NCI-H2107 treated with DMSO at 0.1 percent for 48 hours (cell line): ENCODE data around the gene KRTAP10-11.
"Not testable (repeated sequence)": the region's sequence is repeated elsewhere in the genome, so short reads cannot be mapped to it uniquely, and the experiment has no call there.

ENCODE experiments used
- DNase-seq: peaks from one replicate; lab custom pipeline; 2025; ENCODE audit not compliant: unreplicated experiment; lab: John Stamatoyannopoulos, UW

KRTAP10-11 gene, protein sequence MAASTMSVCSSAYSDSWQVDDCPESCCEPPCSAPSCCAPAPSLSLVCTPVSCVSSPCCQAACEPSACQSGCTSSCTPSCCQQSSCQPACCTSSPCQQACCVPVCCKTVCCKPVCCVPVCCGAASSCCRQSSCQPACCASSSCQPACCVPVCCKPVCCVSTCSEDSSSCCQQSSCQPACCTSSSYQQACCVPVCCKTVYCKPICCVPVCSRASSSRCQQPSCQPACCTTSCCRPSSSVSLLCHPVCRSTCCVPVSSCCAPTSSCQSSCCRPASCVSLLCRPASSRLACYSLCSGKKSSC

DNA sequence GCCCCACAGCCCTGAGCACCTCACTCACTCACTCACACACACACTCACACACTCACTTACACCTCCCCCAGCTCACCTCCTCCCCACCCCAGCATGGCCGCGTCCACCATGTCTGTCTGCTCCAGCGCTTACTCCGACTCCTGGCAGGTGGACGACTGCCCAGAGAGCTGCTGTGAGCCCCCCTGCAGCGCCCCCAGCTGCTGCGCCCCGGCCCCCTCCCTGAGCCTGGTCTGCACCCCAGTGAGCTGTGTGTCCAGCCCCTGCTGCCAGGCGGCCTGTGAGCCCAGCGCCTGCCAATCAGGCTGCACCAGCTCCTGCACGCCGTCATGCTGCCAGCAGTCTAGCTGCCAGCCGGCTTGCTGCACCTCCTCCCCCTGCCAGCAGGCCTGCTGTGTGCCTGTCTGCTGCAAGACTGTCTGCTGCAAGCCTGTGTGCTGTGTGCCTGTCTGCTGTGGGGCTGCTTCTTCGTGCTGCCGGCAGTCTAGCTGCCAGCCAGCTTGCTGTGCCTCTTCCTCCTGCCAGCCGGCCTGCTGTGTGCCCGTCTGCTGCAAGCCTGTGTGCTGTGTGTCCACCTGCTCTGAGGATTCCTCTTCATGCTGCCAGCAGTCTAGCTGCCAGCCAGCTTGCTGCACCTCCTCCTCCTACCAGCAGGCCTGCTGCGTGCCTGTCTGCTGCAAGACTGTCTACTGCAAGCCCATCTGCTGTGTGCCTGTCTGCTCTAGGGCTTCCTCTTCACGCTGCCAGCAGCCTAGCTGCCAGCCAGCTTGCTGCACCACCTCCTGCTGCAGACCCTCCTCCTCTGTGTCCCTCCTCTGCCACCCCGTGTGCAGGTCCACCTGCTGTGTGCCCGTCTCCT is at the start of gene KRTAP10-11:
Gene KRTAP10-11, plus strand, starts transcription at position 49 of the 856 bp plus-strand sequence. Its CDS starts 45 bp downstream, at position 94.
- not testable (repeated sequence) for DNase-seq

DNA sequence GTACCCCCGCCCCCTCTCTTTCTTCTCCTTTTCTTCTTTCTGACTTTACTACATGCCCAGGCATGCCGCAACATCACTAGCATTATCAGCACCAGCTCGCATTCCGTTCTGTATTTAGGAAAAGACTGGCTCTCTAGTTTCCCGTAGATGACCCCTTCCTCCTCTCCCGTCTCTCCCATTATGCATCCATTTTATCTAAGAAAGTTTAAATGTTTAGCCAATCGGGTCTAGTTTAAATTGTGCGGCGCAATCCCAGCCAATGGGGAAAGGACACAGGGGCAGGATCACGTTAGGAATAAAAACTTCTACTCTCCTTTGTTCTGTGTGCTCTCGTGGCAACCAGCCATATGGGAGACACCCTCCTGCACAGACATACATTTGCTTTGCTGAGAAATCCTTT is 48.2 kb upstream of the KRTAP10-11 start:
- no peak for DNase-seq

DNA sequence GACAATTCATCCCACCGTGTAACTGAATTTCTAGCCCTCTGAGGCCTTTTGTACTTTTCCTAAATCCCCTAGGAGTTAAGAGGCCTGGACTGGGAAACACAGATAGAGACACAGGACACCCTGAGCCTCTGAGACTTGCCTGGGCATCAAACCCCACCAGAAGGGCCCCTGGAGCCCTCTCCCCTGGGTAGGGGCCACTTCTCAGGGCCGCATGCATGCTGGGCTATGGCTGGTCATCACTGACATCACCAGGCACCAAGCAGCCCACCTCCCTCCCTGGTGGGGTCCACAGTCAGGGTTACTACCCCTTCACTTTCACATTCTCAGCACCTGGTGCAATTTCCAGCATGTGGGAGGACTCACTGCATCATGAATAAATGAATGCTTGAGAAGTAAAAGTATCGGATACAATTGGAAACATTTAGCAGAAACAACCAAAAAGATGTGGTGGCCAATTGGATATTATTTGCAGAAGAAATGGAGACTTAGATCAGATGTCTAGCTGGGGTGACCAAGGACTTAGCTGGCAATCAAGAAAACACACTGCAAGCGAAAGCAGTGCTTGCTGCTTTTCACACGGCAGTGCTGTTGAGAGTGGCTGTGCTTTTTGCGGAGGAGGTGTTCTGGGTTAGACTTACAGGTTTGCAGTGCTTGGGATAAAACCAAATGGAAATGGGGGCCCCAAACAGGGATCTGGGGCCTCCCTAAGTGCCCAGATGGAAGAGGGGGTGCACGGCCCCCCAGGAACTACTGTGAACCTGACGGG is 46.8 kb upstream of the KRTAP10-11 start:
- no peak for DNase-seq

DNA sequence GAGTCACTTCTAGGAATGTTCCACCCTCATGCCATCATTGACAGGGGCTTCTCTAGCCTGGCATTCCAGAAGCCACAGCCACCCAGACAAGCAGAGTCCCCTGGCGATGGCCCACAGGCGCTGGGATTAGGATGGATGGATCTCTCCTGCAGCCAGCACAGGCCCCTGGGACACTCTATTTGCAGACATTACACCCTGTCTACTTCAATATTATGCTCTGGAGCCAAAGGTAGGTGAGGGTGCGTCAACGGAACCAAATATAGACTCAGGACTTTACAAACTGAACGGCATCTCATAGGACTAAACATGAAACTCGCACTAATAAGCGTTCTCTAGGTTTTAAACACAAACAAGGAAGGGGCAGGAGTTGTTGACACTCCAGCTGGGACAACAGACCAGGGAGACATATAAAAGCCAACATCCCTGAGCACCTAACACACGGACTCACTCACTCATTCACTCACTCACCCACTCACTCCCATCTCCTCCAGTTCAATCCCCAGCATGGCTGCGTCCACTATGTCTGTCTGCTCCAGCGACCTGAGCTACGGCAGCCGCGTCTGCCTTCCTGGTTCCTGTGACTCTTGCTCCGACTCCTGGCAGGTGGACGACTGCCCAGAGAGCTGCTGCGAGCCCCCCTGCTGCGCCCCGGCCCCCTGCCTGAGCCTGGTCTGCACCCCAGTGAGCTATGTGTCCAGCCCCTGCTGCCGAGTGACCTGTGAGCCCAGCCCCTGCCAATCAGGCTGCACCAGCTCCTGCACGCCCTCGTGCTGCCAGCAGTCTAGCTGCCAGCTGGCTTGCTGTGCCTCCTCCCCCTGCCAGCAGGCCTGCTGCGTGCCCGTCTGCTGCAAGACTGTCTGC is 45.9 kb upstream of the KRTAP10-11 start, which contains the start of gene KRTAP10-7:
Gene KRTAP10-7, plus strand, starts transcription at position 480 of the 861 bp plus-strand sequence. Its CDS starts 25 bp downstream, at position 505.
- not testable (repeated sequence) for DNase-seq

DNA sequence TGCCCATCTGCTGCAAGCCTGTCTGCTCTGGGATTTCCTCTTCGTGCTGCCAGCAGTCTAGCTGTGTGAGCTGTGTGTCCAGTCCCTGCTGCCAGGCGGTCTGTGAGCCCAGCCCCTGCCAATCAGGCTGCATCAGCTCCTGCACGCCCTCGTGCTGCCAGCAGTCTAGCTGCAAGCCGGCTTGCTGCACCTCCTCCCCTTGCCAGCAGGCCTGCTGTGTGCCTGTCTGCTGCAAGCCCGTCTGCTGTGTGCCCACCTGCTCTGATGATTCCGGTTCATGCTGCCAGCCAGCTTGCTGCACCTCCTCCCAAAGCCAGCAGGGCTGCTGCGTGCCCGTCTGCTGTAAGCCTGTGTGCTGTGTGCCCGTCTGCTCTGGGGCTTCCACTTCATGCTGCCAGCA is 45.1 kb upstream of the KRTAP10-11 start:
- not testable (repeated sequence) for DNase-seq

DNA sequence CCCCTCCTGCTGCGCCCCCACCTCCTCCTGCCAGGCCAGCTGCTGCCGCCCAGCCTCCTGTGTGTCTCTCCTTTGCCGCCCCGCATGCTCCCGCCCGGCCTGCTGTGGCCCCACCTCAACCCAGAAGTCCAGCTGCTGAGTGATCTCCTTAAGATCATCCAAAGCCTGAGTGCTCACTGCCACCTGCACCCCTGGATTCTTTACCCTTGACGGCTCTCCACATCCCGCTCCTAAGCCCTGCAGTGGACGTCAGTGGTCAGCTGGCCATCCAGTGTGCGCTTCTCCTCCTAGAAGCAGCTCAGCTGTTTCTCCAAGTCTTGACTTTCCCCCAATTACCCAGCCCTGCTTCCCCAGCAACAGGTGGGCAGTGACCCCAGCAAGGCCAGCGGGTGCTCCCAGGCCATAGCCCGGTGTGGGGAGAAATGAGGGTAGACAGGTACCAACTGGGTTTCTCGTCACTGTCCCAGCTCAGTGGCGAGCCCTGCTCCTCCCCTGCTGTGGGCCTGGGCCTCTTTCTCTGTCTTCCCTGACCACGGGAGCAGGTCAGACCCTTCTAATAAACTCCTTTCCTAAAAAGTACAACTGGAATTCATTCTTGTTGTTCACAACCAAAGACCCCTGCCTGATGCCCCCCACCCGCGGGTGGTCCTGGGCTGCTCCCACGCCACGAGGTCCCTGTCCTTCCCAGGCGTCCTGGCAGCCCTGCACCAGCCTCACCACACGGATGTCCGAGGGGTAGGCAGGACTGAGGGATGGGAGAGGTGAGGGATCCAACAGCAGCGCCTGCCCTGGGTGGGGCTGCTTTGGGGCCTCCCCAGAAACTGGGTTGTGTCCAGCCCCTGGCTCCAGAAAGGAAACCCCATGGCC is 44.4 kb upstream of the KRTAP10-11 start:
- DNase-seq = no peak

DNA sequence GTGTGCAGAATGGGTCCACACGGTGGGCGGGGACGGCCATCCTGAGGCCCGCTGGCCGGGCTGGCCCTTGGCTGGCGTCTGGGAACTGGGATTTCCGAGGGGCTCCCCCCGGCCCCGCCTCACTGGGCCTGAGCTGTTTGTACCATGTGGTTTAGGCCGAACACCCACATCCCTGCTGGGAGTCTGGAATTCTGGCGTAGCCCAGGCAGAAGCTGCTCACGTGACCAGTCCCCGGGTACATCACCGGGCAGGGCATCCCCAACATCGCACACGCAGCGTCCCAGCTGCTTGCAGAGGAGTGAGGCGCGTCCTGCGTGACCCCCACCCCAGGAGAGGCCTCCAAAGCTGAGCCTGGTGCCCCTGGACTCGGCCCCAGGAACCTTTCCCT is 43.8 kb upstream of the KRTAP10-11 start:
- no peak for DNase-seq

DNA sequence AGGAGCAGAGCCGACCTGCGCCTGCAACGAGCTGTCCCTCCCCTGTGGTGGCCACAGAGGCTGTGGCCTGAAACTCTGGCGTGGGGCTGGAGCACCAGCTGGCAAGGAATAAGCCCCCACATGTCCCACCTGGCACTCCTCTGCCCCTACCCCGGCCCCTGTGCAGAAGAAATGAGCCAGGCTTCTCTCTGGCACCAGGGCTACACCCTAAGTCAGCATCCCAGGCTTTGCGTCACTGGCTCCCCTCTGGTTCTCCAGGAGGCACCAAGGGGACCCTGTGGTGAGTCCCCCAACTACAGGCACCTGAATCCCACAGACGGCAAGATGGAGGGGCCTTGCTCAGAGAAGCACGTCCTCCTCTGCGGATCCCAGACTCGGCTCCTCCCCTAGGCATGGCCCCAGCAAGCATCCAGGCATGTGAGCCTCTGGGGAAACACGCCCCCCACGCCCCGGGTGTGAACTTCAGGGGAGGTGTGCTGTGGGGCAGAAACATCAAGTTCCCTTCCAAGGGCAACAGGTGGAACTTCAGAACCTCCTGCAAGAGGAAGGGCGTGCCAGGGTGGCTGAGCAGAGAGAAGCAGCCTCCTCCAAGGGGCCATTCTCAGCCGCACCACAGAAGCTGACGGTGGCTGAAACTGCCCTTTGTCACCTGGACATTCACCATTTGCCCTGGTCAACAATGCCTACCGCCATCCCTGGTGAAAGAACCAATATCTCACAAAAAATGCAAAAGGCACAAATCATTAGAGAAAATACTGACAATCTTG is 42.9 kb upstream of the KRTAP10-11 start:
- no peak for DNase-seq

DNA sequence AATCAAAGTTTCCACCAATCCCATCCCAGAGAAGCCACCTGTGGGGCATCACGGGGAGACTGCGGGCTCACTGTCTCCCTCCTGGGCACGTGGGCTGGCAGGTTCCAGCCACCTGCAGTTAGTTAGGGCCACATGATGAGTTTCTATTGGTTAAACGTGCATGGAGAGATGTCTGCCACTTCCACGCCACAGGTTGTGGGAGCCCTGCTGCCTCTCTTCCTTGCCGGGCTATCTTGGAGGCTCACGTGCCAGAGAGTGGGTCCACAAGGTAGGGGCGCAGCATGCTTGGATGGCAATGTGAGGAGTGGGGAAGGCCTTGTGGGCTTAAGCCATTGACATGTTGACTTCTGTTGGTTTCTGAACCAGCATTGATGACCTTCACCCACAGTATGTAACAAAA is 42.3 kb upstream of the KRTAP10-11 start:
- DNase-seq = no peak

DNA sequence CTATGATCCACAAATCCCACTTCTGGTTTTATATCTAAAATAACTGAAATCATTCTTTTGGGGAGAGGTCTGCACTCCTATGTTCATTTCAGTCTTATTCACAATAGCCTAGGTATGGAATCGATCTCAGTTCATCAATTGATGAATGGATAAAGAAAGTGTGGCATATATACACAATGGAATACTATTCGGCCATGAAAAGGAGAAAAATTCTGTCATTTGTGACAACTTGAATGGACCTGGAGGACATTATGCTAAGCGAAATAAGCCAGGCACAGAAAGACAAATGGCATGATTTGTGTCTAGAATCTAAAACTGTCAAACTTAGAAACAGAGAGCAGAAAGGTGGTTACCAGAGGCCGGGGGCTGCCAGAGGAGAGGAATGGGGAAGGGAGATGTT is 39.7 kb upstream of the KRTAP10-11 start:
- no peak for DNase-seq

DNA sequence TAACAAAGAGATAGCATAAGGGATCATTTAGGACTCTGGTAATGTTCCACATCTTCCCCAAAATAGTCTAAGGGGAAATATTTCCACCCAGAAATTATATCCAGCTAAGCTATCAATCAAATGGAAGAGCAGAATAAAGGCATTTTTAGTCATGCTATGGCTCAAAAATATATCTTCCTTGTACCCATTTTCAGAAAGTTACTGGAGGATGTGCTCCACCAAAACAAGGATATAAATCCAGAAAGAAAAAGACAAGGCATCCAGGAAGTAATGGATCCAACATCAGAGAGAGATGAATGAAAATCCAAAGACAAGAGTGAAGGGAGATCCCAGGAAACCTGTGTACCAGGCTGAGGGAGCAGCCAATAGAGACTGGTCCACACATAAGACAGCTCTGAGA is 37.0 kb upstream of the KRTAP10-11 start:
- DNase-seq = no peak

DNA sequence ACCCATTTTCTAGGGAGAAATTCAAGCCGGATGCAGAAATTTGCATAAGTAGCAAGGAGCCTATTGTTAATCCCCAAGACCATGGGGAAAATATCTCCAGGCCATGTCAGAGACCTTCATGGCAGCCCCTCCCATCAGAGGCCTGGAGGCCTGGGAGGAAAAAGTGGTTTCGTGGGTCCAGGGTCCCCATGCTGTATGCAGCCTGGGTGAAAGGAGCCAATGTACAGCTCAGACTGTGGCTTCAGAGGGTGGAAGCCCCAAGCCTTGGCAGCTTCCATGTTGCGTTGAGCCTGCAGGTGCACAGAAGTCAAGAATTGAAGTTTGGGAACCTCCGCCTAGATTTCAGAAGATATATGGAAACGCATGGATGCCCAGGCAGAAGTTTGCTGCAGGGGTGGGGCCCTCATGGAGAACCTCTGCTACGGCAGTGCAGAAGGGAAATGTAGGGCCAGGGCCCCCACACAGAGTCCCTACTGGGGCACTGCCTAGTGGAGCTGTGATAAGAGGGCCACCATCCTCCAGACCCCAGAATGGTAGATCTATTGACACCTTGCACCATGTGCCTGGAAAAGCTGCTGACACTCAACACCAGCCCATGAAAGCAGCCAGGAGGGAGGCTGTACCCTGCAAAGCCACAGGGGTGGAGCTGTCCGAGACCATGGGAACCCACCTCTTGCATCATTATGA is 35.9 kb upstream of the KRTAP10-11 start:
- DNase-seq = not testable (repeated sequence)

DNA sequence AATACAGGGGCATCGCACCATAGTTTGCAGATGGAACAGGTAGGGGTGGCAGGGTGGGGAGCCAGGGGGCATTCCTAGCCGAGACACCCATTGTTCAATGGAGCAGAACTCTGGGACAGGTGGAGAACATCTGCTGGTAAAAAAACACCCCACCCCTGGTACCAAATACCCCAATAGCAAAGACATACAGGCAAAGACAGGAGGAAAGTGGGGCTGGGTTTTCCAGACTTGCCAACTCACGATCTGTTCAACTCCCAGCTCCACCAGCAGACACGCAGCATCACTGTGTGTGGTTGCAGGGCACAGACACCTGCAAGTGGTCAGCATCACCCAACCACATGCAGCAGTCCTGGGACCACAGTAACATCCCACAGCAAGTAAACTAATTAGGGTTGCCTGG is 34.7 kb upstream of the KRTAP10-11 start:
- no peak for DNase-seq

DNA sequence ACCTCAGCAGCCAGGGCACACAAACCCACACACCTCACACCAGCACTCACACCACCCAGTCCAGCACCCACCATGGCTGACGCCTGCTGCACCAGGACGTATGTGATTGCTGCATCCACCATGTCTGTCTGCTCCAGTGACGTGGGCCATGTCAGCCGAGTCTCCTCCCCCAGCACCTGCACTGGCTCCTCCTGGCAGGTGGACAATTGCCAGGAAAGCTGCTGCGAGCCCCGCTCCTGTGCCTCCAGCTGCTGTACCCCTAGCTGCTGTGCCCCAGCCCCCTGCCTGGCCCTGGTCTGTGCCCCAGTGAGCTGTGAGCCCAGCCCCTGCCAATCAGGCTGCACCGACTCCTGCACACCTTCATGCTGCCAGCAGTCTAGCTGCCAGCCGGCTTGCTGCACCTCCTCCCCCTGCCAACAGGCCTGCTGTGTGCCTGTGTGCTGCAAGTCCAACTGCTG is 34.2 kb upstream of the KRTAP10-11 start, which contains the start of gene KRTAP10-8:
Gene KRTAP10-8, plus strand, starts transcription at position 51 of the 458 bp plus-strand sequence. Its CDS starts 22 bp downstream, at position 73.
- no peak for DNase-seq

DNA sequence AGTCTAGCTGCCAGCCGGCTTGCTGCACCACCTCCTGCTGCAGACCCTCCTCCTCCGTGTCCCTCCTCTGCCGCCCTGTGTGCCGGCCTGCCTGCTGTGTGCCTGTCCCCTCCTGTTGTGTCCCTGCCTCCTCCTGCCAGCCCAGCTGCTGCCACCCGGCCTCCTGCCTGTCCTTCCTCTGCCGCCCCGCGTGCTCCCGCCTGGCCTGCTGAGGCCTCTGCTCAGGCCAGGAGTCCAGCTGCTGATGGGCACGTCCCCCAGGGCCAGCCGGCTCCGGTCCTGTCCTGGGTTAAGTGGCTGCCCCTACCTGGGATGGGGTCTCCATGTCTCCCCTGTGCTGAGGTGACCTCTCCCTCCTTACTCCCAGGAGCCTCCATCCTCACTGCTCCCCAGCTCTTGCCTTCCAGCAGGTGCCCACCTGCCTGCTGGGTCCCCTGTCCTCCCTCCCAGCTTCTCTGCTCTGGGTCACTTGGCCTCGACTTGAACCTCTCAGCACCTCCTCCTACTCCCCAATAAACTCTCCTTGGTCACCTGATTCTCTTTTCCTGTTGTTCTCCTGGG is 33.5 kb upstream of the KRTAP10-11 start:
- DNase-seq = no peak

DNA sequence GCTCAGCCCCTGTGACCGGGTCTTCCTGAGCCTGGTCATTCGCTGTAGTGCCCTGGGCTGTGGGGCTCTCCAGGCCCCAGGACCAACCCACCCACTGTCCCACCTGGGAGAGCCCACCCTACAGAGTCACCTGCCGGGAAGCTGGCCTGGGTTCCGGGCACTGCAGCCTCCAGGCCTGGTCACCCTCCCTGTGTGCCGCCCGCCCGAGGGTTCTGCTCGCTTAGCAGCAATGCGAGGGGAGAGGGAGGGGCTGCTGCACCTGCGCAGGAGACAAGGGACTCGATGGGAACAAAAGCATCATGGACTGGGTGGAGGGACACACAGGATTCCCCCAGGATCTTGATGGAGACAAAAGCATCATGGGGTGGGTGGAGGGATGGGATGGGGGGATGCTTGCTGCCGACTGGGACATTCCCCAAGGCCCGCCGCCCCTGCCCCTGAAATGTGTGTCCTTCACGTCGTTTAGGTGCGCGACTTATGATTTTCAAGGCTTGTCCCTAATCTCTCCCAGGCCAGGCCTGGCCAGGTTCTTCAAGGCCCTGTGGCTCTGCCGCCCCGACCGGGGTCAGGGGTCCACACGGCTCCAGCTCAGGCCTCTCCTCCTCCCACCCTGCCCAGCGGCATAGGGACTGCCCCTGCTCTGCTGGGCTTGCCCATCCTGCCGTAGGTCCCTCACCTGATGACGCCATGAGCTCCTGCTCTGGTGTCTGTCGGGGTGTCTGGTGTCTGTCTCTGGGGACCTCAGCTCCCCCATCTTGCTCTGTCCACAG is 32.6 kb upstream of the KRTAP10-11 start:
- no peak for DNase-seq

DNA sequence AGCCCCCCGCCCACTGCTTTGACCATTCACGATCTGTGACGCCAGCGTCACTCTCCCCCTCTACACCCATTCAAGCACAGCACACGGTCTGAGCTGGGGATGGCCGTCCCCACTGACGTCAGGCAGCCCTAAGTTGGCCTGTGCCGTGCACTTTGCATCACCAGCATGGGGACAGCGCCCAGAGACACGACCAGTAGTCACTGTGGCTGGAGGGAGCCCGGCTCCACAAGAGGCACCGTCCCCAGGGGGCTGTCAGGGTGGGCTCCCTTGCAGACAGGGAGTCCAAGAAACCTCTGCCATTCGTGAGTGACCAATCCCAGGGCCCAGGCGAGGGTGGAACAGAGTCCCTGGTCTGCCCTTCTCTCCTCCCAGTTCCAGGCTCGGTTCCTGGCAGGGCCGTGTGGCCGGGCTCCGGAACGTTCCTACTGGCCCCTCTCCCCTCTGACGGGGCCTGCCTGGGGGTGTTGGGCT is 32.0 kb upstream of the KRTAP10-11 start:
- DNase-seq = no peak
